ENCODE measurements around the gene SAP25. TPM values are rescaled to one million over a fixed set of nuclear protein-coding genes. Genes with fewer than 3 reads are reported as not detected.

Gene SAP25
- polyA plus RNA-seq, 1 donor (not counting 4 experiments of a cell fraction or from before 2014, with no cell fraction given) = 0.16 TPM

DNA sequence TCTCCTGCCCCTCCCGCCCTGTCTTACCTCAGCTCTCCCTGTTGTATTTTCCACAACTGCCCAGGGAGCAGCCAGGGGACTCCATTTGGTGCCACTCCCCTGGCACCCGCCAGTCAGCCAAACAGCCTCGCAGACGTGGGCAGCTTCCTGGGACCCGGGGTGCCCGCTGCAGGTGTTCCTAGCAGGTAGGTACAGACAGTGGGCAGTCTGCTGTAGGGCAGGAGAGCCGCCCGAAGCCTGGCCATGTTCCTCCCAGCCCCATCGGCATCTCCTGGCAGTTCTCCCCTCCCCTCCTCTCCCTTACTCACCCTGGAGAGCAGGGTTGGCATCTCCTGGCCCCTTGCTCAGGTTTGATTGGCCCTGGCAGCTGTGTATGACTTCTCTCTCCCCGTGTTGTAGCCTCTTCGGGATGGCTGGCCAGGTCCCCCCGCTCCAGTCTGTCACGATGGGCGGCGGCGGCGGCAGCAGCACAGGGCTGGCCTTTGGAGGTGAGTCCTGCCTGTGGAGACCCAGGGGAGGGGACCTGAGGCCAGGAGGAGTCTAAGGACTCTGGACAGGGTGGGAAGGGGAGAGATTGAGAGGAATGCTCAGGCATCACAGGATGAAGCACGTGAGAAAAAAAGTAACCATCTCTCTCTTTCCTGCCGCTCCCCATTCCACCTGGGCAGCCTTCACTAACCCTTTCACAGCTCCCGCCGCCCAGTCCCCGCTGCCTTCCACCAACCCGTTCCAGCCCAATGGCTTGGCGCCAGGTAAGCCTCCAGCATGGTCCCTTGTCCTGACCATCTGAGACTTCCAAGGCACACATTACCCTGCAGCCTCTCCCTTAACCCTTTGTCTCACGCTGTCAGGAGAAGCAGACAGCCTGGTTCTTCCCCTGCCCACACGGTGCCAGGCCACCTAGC, 11.3 kb downstream of the SAP25 start:
- H3K79me2 ChIP-seq (ENCODE audit: control insufficient read depth, insufficient read depth, low read length) = no peaks in the 10 kb centered on the region
- H3K4me2 ChIP-seq (ENCODE audit: control insufficient read depth, extremely low read depth, insufficient read depth, low read depth, low read length) = no peak overlapping the region
- no peak overlapping the region for H2AFZ ChIP-seq (ENCODE audit: control insufficient read depth, low read length)
- no peaks in the 10 kb centered on the region for H3K9me3 ChIP-seq (ENCODE audit: control insufficient read depth, low read depth, low read length)
- H3K4me1 ChIP-seq (ENCODE audit: control insufficient read depth, extremely low read depth, insufficient read depth, low read length) = no peaks in the 10 kb centered on the region
- H3K36me3 ChIP-seq (ENCODE audit: control insufficient read depth in 2 of 2, extremely low read depth in 1 of 2, insufficient read depth in 2 of 2, low read length in 2 of 2) = no peaks in the 10 kb centered on the region
- dilution Hi-C loops (cut with MboI; ENCODE audit: extremely low pct_ligation_motif_present, low sequenced_read_pairs) = no loop called here
- H3K4me3 ChIP-seq (ENCODE audit: control insufficient read depth in 2 of 3, extremely low read depth in 1 of 3, insufficient read depth in 2 of 3, low read depth in 1 of 3, low read length in 3 of 3) = no peak overlapping the region
- H3K27ac ChIP-seq (ENCODE audit: control insufficient read depth, insufficient read depth, low read length) = no peak overlapping the region
- H4K20me1 ChIP-seq (ENCODE audit: control insufficient read depth, extremely low read depth, insufficient read depth, low read length) = no peaks in the 10 kb centered on the region
- no peak for DNase-seq (ENCODE audit: low read depth, low spot score)
- no peaks in the 10 kb centered on the region for H3K27me3 ChIP-seq (ENCODE audit: control insufficient read depth, extremely low read depth, insufficient read depth, low read length)
- FAIRE-seq = no peak
- no peaks in the 10 kb centered on the region for H3K9me1 ChIP-seq (ENCODE audit: control insufficient read depth, extremely low read depth, insufficient read depth, low read length)
- no peak overlapping the region for H3K9ac ChIP-seq (ENCODE audit: control insufficient read depth, extremely low read depth, insufficient read depth, low read length)
- TF ChIP-seq, protein P1, sequence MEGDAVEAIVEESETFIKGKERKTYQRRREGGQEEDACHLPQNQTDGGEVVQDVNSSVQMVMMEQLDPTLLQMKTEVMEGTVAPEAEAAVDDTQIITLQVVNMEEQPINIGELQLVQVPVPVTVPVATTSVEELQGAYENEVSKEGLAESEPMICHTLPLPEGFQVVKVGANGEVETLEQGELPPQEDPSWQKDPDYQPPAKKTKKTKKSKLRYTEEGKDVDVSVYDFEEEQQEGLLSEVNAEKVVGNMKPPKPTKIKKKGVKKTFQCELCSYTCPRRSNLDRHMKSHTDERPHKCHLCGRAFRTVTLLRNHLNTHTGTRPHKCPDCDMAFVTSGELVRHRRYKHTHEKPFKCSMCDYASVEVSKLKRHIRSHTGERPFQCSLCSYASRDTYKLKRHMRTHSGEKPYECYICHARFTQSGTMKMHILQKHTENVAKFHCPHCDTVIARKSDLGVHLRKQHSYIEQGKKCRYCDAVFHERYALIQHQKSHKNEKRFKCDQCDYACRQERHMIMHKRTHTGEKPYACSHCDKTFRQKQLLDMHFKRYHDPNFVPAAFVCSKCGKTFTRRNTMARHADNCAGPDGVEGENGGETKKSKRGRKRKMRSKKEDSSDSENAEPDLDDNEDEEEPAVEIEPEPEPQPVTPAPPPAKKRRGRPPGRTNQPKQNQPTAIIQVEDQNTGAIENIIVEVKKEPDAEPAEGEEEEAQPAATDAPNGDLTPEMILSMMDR (optimal IDR thresholded peaks at IDR 0.05 in 1 of 3, IDR thresholded peaks at IDR 0.05 in 1 of 3, conservative IDR thresholded peaks at IDR 0.05 in 1 of 3; ENCODE audit: extremely low read depth in 1 of 3, insufficient read depth in 2 of 3, low read length in 3 of 3) = no peak
- no peak for TF ChIP-seq EZH2 (IDR thresholded peaks at IDR 0.05; ENCODE audit: low read length)

DNA sequence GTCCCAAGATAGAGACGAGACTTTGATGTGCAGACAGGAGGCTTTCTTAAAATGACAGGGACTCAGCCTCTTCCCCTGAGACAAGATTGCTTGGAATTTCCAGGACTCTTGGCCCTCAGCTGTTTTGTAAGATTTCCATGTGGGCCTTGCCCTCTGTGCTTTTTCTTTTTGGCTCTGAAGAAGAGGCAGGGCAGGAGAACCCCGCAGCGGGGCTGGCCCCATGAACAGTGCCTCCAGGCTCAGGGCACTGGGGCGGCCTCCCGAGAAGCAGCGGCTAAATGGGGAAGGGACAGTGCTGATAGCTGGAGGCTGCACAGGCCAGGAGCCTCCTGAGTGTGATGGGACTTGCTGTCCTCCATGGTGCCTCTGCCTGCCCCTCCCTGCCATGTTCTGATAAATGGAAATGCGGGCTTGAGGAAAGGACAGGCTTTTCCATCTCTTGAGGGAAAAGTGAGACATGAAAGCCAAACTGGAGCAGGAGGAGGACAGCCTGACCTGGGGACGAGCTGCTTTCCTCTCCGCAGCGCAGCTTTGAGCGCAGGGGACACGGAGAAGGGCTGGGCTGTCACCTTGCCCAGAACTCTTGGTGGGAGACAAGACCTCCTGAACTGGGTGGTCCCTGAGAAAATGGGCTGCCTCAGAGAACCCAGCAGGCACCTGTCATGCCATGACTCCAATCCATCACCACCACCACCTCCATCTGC, 12.1 kb downstream of the SAP25 start:
- dilution Hi-C loops (cut with MboI; ENCODE audit: extremely low pct_ligation_motif_present, low sequenced_read_pairs) = no loop called here
- H3K27me3 ChIP-seq (ENCODE audit: control insufficient read depth, extremely low read depth, insufficient read depth, low read length) = no peaks in the 10 kb centered on the region
- FAIRE-seq = no peak

More for the DNA sequence above, 12.1 kb downstream of the SAP25 start:
- Histone ChIP-seq H3K9me1 (ENCODE audit: control insufficient read depth, extremely low read depth, insufficient read depth, low read length) (no peaks in the 10 kb centered on the region), H3K9me3 (ENCODE audit: control insufficient read depth, low read depth, low read length) (no peaks in the 10 kb centered on the region), H3K4me3 (ENCODE audit: control insufficient read depth in 2 of 3, extremely low read depth in 1 of 3, insufficient read depth in 2 of 3, low read depth in 1 of 3, low read length in 3 of 3) (no peak overlapping the region), H3K36me3 (ENCODE audit: control insufficient read depth in 2 of 2, extremely low read depth in 1 of 2, insufficient read depth in 2 of 2, low read length in 2 of 2) (no peaks in the 10 kb centered on the region), H3K79me2 (ENCODE audit: control insufficient read depth, insufficient read depth, low read length) (no peaks in the 10 kb centered on the region), H3K27ac (ENCODE audit: control insufficient read depth, insufficient read depth, low read length) (no peak overlapping the region), H2AFZ (ENCODE audit: control insufficient read depth, low read length) (no peak overlapping the region), H4K20me1 (ENCODE audit: control insufficient read depth, extremely low read depth, insufficient read depth, low read length) (no peaks in the 10 kb centered on the region), H3K9ac (ENCODE audit: control insufficient read depth, extremely low read depth, insufficient read depth, low read length) (no peak overlapping the region), H3K4me1 (ENCODE audit: control insufficient read depth, extremely low read depth, insufficient read depth, low read length) (no peaks in the 10 kb centered on the region), H3K4me2 (ENCODE audit: control insufficient read depth, extremely low read depth, insufficient read depth, low read depth, low read length) (no peak overlapping the region)
- TF ChIP-seq, protein P1 (optimal IDR thresholded peaks at IDR 0.05 in 1 of 3, IDR thresholded peaks at IDR 0.05 in 1 of 3, conservative IDR thresholded peaks at IDR 0.05 in 1 of 3; ENCODE audit: extremely low read depth in 1 of 3, insufficient read depth in 2 of 3, low read length in 3 of 3) = no peak
- TF ChIP-seq EZH2 (IDR thresholded peaks at IDR 0.05; ENCODE audit: low read length) = no peak
- no peak for DNase-seq (ENCODE audit: low read depth, low spot score)
